A673 (cell line): Measurements from ENCODE around the gene HEXIM2.

Source experiments
- CTCF ChIP-seq: fragments of 300-800, 200-600 bp; sonication (generic); conservative IDR thresholded peaks from 2 replicates; pipeline ENCODE4 v1.5.1; 2017; ENCODE audit warnings: low read depth, mild to moderate bottlenecking, antibody characterized with exemption, low read length, moderate library complexity, mixed read lengths
- EZH2 ChIP-seq: fragments of 200-600 bp; sonication (generic); IDR thresholded peaks from 2 replicates; pipeline ENCODE4 v1.6.1; 2017; ENCODE audit warnings: borderline replicate concordance, low read depth, mild to moderate bottlenecking, mixed read lengths, antibody characterized with exemption, low read length; ENCODE audit not compliant: poor library complexity, severe bottlenecking

DNA sequence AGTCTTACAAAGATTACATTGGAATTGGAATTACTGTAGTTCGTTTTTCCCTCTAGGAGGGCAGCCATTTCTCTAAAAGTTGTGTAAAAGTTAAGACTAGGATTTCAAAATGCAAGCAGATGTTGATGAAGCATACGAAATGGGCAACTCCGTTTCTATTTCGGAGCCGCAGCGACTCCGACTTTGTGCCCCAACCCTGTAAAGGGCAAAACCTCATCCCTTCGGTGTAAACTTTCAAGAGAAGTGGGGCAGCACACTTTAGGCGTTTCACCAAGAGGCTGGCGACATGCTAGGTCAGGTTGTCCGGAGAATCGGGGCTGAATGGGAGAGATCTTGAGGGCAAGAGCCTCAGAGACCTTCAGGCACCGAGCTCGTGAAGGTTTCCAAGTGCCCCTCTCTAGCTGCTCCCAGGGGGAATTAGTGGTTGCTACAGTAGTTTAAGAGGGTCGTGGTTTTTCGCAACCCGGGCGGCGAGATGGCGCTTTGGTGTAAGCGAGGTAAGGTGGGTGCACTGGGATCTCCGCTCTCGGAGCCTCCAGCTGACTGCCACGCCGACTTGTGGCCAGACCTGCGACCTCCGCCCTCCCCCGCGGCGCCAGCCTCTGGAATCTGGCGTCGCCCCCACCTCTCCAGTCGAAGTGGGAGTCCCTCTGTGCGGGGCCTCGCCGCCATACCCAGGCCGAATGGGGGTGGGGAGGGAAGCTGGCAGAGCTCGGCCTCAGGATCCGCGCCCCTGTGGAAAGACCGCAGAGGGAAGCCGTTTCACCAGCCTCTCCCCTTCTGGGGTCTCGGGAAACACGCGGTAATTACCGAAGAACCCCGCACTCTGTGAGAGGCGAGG is 1.0 kb upstream of the HEXIM2 start:
- TF ChIP-seq CTCF (no peak), EZH2 (no peak)
